HG03571 (cell line): ENCODE measurements around the gene CMTM1.
"Not testable (repeated sequence)": the region's sequence is repeated elsewhere in the genome, so short reads cannot be mapped to it uniquely, and the experiment has no call there.

Experiments used
- ATAC-seq: cut with Tn5 transposase; IDR thresholded peaks from one replicate; pipeline ENCODE4 v1.9.1; 2021; ENCODE audit not compliant: unreplicated experiment

CMTM1 gene

DNA sequence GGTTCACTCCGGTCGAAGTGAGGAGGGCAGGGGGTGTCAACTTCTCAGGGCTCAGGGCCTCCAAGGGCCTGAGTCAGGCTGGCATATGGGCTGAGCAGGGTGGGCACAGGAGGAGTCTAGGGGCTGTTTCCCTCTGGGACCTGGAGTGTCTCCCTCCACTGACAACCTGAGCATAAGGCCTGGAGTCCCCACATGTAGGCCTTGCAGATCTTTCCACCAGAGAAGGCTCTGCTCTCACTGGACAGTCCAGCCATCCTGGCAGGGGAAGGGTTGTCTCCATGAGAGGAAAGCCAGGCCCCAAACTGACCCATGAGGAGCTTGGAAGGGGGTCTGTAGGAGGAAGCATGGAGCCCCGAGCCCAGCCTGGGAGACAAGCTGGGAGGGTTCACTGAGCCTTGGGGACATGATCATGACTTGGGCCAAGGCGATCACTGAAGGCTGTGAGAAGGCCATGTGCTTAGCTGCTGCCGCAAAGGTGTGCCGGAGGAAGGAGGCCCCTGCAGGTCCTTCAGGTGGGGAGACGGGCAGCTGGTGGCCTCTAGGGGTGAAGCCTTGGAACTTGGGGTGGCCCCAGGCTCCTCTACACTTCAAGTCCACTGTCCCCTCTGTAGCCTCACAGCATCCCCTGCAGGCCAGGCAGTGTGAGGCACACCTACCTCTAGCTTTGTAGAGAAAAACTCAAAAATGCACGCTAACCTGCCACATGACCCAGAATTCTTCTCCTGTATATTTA, 22.9 kb downstream of the CMTM1 start:
- no peak for ATAC-seq

DNA sequence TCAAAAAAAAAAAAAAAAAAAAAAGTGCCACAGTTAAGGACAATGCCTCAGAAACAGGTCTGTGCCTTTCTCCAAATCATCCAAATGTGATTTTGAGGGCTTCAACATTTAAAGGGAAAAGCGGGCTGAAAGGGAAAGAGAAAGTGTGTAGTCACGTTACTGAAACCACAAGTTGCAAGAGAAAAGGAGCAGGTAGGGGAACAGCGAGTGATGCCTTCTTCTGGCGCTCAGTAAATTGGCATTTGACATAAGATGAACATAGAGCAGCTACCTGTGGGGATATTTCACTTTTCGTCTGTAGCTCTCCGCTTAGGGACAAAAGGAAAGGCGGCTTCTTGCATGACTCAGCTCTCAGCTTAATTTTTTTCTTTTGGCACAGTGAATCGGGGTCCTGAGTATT, 24.1 kb downstream of the CMTM1 start:
- ATAC-seq, result no peak

DNA sequence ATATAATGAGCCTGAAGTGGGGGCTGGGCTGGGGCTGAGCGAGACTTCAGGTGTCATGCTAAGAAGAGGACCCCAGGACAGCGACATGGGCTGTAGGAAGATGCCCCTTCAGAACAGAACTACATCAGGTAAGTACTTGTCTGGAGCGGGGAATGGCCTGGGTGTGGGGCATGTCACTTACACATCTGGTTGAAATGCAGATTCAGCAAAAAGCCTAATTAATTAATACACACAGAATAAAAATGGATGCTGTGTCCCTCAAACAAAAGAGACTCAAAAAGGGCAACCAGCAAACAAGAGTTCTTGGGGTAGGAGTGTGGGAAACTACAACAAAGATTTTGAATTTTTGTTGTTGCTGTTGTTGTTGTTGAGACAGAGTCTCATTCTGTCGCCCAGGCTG, 24.8 kb downstream of the CMTM1 start:
- ATAC-seq, result no peak

DNA sequence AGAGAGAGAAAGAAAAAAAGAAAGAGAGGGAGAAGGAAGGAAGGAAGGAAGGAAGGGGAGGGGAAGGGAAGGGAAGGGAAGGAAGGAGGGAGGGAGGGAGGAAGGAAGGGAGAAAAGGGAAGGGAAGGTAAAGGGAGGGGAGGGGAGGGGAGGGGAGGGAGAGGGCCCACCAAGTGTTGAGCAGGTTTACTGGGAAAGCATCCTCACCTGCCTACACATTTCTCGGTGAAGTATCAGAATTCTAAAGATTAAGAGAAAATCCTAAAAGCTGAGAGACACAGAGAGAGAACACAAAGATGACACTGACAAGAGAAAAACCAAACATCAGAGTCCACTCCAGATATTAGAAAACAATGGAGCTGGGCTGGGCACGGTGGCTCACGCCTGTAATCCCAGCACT, 26.0 kb downstream of the CMTM1 start:
- ATAC-seq, result no peak

DNA sequence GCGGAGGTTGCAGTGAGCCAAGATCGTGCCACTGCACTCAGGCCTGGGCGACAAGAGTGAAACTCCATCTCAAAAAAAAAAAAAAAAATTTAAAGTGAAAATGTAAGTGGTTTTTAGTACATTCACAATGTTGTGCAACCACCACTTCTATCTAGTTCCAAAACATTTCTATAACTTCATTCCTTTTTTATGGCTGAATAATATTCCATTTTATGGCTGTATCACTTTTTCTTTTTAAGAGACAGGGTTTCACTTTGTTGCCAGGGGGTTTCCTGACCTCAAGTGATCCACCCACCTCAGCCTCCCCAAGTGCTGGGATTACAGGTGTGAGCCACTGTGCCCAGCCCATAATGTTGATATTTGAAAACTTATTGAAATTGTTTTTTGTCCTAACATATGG, 26.6 kb downstream of the CMTM1 start:
- no peak for ATAC-seq

DNA sequence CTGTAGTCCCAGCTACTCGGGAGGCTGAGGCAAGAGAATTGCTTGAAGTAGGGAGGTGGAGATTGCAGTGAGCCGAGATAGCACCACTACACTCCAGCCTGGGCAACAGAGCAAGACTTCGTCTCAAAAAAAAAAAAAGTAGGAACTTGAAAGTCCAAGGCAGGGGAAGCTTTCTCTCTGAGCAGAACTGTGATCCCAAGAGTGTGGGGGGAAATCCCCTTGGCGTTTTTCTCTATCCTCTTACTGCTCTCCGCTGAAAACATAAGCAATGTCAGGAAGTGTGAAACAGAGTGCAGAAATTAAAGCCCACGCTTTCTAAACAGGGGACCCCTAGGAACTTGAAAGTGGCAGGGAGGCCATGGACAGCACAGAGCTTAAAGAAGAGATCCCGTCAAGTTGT, 28.5 kb downstream of the CMTM1 start:
- no peak for ATAC-seq

DNA sequence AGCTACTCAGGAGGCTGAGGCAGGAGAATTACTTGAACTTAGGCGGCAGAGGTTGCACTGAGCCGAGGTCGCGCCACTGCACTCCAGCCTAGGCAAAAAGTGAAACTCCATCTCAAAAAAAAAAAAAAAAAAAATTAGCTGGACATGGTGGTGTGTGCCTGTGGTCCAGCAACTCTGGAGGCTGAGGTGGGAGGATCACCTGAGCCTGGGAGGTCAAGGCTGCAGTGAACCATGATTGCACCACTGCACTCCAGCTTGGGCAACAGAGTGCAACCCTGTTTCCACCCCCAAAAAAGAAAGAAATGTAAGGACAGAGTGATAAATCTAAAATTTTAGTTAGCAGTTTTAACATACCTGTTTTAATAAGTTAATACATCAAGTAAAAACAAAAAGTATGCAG, 30.3 kb downstream of the CMTM1 start:
- not testable (repeated sequence) for ATAC-seq

DNA sequence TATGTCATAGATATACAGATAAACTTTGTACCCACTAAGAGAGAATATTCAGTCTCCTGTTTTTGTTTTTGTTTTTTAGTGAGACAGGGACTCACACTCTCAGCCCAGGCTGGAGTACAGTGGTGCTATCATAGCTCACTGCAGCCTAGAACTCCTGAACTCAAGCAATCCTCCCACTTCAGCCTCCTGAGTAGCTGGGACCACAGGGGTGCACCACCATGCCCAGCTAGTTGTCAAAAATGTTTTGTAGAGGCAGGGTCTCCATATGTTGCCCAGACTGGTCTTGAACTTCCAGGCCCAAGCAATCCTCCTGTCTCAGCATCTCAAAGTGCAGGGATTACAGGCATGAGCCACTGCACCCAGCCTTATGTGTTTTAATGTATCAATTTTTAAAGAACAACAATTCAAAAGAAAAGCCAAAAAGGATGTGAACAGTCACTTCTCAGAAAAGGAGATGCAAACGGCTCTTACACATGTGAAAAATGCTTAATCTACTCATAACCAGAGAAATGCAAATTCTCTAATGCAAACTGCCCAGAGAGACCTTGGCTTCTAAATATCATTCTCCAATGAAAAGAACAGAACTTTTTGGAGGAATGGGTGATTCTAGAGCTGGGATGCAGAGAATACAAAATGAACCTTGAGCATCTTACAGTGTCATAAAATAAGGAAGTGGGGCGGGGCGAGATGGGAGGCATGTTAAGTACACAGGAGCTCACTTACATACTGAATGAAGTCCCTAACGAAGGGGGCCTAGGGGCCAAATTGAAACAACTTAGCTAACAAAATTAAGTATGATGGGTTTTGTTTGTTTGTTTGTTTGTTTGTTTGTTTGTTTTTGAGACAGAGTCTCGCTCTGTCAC, 31.0 kb downstream of the CMTM1 start:
- ATAC-seq, result no peak

DNA sequence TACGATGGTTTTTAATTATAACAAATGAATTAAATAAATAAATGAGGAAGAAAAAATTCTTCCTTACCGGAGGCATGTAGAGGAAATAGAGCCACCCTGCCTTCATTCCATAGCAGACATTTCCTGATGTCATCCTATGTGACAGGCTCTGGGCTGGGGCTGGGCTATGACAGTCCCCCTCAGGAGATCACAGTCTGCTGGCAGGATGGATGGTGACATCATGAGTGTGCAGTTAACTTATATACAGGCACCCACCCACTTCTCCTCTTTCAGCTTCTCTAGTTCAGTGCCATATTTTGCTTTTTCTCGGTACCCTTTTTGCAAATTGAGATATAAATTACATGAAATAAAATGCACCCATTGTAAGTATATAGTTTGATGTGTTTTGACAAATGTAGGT, 31.9 kb downstream of the CMTM1 start:
- no peak for ATAC-seq

DNA sequence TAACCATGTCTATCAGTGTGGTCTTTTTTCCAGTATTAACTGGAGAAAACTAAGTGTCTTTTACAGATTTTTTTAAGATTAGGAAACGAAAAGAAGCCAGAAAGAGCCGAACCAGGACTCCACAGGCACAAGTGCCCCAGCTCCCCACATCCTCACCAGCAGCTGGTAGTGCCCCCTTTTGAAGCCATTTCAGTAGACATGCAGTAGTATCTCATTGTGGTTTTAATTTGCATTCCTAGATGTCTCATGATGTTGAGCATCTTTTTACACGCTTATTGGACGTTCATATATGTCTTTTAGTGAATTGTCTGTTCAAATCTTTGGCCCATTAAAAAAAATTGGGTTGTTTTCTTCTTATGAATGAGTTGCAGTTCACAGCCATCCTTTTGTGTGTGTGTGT, 33.5 kb downstream of the CMTM1 start:
- no peak for ATAC-seq

DNA sequence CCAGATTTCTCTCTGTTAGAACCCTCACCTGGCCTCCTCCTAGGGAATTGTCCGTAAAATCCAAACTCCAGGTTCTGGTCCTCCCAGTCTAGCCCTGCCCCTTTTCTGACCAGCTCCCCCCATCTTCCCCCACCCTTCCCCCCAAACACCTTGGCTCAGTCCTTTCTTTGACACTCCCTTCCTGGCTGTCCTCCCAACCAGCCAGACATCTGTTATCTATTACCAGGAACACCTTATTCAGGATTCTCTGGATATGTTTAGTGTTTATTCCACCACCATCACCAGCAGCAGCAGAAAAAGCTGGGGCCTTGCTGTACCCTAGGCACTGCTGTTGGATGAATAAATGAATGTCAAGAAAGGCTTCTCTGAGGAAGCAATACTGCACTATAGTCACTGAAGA, 34.2 kb downstream of the CMTM1 start:
- no peak for ATAC-seq

DNA sequence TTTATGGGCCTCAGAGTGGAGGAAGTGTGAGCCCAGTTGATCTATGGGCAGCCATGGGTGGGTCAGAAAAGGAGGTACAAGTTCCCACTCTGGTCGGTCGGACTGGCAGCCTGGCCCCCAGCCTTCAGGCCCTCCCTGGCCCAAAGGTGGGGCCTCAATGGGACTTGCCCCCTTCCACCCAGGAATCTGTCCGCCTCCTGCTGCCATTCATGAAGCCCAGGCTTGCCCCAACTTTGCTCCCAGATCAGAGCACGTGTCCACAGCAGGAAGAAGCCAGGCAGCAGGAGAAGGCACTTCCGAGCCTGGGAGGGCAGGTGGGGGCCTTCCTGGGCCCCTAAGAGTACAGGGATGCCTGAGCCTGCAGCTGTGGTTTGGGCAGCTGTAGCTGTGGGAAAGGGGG, 35.2 kb downstream of the CMTM1 start:
- ATAC-seq, result no peak

DNA sequence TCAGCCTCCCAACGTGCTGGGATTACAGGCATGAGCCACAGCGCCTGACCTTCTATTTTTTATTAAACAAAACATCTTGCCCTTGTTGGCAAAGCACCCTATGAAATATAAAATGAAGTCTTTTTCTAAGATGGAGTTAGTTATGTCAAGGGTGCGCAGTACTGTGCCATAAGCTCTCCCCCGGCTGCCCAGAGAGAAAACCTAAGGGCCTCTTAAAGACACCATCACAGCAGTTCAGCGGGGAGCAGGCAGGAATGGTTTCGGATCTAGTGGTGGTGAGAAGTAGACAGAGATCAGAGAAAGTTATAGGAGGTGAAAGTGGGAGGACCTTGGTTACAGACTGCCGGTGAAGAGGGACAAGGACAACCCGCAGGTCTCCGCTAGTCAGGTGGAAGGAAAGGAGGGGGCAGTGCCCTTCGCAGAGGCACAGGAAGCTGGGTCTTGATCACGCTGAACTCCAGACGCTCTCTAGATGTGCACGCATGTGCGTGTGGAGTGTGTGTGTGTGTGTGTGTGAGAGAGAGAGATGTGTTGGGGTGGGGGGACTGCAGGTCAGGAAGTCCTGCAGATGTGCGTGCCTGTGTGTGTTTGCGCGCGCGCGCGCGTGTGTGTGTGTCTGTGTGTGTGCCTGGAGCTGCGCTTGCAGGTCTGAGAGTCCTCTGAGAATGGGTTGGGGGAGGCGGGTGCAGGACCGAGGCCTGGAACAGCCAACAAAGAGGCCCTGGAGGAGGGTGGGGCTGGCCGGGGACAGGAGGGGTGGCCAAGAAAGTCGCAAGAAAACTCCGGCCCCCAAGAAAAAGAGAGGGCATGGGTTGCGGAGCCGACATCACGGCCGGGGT, 37.5 kb downstream of the CMTM1 start:
- ATAC-seq, result no peak

DNA sequence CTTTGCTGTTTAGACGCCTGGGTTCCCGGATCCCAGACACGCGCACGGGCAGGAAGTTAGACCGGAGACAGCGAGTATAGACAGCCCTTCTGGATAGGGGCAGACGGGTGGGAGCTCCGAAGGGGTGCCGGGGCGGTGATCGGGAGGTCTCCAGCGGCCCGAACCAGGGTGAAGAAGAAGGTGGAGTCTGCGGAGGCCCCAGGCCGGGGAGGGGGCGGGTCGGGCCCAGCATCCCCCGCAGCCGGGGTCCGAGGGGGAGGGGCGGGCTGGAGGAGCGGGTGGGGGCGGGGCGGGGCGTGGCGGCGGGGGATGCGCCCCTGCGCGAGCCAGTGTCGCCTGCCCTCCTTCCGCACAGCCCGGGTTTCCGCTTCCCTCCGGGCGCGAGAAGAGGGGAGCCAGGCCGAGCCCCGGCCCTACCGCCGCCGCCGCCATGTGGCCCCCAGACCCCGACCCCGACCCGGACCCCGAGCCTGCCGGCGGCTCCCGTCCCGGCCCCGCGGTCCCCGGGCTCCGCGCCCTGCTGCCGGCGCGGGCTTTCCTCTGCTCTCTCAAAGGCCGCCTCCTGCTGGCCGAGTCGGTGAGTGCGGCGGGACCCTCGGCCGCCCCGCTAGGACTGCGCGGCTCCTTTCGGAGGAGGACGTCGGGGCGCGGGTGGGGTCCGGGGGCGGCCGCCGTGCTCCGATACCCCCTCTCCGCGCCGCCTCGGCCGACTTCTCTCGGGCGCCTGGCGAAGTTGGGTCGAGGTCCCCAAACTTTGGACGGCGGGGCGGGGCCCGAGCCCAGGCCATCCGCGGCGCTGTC, 38.3 kb downstream of the CMTM1 start, which contains the start of gene CMTM3:
CMTM3 (plus strand) TSS at position 329 of the 801 bp plus-strand sequence; CDS start at position 431, 102 bp downstream.
- peak; percentile 42 for ATAC-seq

DNA sequence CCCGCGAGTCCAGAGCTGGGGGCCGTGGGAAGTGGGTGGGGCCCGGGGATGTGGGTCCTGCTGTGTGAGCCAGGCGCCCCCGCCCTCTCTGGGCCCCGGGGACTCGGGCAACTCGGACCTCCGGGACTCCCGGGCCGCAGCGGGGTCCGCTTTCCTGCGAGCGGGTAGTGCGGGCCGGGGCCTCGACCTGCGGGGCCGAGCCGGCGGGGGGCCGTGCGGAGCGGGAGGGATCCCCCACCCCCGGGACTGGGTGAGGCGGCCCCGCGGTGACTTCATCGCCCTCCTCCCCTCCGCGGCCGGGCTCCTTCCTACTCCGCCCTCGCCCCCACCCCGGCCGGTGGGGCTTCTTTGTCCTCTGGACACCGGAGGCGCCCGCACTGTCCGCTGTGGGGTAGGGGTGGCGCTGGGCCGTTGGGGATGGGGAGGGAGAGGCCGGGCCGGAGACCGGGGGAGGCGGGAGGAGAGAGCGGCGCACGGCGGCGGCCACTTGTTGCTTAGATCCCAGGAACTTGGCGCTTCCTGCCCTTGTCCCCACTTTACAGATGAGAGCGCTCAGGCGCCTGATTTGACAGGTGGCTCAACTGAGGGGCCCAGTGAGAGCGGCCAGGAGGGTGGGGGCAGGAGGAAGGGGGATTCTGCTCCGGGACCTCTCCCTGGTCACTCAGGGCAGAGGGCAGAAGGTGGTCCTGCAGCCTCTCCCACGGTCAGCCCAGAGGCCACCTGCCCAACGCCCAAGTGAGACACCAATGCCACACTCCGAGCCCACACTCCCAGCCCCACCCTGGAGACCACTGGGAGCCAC, 39.1 kb downstream of the CMTM1 start:
- peak; percentile 2 for ATAC-seq

DNA sequence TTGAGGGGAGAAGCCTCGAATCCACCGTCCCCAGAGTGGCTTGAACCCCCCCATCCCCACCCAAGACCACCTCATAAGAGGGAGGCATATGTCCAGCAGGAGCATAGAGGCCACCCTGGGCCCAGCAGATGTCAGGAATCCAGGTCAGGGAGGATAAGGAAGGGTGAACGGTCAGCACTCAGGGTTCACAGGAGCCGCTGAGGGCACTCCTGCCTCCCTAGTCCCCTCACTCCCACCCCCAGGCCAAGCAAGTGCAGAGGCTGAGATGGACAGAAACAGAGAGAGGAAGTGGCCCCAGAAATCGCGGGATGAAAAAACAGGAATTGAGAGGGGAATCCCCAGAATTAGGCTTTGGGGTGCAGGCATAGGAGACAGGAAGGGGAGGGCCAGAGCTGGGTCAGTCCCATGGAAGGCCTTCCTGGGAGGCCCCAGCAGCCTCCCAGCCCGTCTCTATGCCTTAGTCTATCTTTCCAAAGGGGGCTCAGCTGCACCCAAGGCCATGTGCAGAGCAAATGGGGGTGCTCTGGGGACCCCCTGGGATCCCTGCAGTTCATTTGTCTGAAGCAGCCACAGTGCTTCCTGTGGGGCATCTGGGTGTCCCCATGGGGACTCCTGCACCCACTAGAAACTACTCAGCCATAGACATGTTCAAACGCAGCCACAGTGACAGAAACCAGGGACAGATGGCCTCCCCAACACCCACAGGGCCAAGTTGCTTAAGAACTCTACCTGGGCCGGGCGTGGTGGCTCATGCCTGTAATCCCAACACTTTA, 39.9 kb downstream of the CMTM1 start:
- ATAC-seq, result peak; percentile 49

DNA sequence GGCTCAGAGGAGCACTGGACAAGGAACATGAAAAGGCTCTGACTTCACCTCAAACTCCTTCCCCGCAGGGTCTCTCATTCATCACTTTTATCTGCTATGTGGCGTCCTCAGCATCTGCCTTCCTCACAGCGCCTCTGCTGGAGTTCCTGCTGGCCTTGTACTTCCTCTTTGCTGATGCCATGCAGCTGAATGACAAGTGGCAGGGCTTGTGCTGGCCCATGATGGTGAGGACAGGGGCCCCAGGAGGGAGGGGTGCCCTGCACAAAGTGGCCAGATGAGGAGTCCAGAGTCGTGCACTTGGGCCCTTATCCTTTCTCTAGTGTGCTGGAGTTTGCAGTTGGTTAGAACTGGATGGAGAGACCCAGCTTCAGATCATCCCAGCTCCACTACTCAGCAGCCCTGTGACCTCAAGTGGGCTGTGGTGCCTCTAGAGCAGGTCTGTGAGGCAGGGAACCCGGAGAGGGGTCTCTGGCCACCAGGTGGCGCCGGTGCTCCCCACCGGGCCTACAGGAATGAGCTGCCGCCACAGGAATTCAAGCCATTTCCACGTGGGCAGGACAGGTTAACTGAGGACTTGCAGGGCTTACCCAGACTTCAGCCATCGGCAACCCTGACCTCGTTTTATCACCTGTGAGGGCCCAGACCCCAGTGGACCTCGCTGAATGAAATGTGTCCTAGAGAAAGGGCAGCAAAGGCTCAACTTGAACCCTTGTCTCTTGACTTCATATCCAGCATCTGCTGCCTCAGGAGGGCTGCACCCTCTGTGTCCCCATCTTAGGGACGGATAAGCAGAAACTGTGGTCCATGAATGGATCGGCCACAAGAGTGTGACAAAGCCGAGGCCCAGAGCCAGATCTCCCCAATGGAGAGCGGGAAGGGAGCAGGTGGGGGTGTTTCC, 42.3 kb downstream of the CMTM1 start:
- no peak for ATAC-seq

DNA sequence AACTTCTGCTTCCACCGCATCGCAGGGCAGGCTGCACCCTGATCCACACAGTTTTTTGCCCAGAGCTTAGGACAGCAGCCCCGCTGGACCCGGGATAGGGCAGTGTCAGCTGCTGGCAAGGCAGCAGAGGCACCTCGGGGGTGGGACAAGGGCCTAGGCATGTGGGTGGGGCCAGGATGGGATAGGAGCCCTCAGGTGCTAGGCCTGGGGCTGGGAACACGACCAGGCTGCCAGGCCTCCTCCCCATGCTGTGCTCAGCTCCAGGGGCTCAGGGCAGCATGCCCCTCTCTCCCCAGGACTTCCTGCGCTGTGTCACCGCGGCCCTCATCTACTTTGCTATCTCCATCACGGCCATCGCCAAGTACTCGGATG, 42.9 kb downstream of the CMTM1 start:
- no peak for ATAC-seq
